Left hindlimb (tissue), 1 donor: Measurements from ENCODE around the gene ARHGEF1.
"Not testable (repeated sequence)": the region's sequence is repeated elsewhere in the genome, so short reads cannot be mapped to it uniquely, and the experiment has no call there.

Experiments used
- DNase-seq: peaks from one replicate; pipeline ENCODE4 v3.0.0-alpha.2; 2018

ARHGEF1 gene

GRCh38 chr19:41906916-41907680, 24.1 kb downstream of the ARHGEF1 start:
- no peak for DNase-seq

DNA sequence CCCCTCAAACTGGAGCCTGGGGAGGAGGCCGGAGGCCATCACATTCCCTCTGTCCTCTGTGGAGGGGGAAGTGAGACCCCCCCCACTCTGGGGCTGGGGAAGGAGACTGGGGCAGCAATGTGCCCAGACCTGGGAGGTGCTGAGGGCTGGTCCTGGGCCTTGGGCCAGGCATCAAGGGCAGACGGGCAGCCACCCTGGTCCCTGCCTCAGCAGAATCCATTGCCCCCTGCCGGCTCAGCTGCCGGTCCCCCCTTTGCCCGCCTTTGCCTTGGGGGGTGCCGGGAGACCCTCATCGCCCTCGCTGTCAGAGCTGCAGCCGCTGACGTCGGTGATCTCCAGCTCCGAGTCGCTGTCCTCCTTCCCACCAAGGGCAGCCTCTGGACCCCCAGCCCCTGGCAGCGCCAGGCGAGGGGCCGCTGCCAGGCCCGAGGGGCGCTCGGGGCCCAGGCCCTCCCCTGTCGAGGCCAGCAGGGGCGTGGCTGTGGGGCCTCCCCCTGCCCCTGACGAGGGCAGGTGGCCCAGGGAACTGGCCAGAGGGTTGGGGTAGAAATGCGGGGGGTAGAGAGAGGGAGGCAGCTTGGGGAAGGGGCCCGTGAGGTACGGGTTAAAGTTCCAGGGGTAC, 25.1 kb downstream of the ARHGEF1 start:
- no peak for DNase-seq

GRCh38 chr19:41908724-41909464, 25.9 kb downstream of the ARHGEF1 start:
- DNase-seq: no peak

GRCh38 chr19:41909706-41910105, 26.7 kb downstream of the ARHGEF1 start:
- no peak for DNase-seq

- no peak for DNase-seq
Measured at GRCh38 chr19:41910240-41910991, 27.4 kb downstream of the ARHGEF1 start.

DNA sequence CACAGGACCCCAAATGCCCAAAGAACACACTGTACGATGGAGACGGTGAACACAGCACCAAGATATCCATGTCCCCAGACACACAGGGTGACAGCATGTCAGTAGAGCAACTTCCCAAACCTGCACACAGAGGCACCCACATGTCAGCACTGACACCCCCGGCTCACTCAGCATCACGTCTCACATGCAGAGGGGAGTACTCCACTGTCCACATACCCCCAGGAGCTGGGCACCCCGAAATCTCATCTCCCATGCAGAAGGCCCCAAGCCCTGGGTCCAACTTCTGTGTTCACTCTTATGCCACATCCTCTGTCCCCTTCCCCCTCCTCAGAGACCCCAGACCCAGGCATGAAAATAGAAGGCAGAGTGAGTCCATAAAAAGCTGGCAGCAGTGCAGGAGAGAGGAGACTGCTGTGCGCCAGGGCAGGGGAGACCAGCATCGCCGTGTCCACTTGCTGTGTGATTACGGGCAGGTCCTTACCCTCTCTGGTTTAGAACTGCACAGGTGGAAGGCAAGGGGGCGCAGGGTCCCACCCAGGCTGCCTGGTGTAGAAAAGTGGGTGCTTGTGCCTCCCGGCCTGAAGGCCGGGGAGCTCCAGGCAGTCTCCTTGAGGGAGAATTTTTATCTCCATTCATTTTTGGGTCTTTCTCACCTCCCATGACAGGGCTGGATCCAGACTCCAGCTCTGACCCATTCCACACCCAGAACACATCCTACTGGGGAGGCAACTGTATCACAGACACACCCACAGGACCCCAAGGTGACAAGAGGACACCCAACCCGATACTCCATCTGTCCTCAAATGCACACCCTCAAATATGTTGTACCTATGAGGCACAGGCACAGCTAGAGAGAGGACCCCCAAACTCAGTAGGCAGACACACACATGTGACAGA, 28.3 kb downstream of the ARHGEF1 start:
- no peak for DNase-seq

DNA sequence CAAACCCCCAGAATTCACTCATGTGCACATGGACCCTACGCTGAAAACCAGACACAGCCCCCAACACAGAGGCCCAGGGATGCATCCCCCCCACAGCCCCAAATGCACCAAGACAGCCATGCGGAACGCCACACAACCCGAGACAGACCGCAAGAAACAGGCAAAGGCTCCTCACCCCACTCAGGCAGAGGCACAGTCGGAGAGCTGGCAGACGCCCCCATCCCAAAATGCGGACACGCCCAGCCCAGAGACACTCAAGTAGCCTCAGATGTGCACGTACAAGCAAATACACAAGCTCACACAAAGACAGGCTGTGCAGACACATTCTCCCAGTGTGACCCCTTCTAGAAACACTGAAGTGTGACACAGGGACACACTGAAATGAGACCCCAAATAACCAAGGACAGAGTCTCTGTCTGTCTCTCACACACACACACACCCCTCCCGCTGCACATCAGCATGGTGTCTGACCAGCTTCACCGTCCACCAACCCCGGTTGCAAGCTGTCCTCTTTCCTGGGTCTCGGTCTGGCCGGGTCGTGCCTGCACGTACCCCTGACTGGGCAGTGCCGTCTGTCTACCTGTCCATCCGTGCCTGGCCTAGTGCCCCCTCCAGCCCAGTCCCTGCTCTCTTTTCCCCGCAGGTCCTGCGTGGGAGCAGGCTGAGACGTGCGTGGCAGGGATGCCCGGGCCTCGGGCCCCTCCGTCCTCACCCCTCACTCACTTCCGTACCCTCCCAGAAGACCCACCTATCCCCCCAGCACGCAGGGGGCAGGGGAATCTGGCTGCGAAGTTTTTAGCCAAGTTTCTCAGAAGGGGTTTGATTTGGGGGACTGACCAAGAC, 29.1 kb downstream of the ARHGEF1 start:
- no peak for DNase-seq

- DNase-seq: no peak
Measured at GRCh38 chr19:41912899-41913537, 30.0 kb downstream of the ARHGEF1 start.

DNA sequence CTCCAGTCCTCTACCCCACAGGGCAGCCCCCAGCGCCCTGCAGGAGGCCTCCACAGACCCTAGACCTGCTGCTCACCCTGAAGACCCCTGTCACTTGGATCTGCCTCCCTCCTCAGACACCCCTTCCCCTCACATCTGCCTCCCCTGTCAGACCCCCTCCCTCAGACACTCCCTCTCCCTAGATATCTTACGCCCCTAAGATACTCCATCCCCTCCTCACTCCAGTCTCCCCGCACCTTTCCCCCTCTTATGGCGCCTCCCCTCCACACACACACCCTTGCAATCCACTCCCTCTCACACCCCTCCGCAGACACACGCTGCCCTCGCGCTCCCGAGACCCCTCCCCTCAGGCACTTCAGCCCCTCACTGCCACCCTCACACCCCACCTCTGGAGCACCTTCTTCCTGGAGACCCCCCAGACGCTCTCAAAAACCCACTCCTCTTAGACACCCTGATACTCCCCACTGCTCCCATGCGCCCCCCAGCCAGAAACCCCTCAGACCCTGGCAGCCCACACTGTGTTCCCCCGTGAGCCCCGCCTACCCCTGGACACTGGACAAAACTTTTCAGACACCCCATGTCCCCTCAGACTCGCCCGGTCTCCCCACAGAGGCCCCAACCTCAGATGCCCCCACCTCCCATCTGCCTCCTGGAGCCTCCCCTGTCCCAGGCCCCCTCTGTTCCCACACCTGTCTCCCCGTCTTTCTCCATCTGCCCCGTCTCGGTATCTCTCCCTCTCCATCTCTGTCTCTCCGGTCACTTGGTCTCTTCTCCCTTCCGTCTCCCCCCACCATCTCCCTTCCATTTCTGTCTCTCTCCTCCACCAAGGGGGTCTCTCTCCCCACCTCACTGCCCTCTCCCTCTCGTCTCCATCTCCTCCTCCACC, 30.8 kb downstream of the ARHGEF1 start:
- no peak for DNase-seq

- not testable (repeated sequence) for DNase-seq
Measured at GRCh38 chr19:41914424-41914834, 31.4 kb downstream of the ARHGEF1 start.

DNA sequence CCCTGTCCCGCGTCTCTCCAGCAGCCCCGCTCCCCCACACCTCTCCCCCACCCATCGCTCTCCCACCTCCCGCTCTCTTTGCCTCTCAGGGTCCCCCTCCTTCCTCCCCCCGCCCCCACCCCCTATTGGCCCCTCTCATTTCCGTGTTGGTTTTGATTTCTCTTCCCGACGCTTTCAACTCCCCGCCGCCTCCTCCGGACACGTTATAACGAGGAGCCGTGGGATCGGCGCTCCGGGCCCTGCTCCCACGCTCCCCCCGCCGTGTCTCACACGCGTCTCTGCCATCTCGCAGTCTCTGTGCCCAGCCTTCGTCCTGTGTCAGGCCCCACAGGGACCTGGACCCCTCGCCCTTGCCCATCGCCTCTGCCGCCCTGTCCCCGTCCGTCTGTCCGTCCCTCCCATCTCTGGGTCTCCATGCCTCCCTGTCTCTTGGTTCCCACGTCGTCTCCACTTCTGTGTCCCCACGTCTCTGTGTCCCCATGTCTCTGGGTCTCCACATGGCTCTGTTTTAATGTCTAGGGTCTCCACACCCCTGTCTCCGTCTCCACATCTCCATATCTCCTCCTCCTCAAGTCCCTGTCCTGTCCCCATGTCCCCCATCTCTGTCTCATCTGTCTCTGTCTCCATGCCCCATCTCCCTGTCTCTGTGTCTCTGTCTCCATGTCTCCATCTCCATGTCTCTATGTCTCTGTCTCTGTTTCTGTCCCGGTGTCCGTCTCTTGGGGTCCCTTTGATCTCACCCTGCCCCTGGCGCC, 32.2 kb downstream of the ARHGEF1 start:
- DNase-seq: no peak

DNA sequence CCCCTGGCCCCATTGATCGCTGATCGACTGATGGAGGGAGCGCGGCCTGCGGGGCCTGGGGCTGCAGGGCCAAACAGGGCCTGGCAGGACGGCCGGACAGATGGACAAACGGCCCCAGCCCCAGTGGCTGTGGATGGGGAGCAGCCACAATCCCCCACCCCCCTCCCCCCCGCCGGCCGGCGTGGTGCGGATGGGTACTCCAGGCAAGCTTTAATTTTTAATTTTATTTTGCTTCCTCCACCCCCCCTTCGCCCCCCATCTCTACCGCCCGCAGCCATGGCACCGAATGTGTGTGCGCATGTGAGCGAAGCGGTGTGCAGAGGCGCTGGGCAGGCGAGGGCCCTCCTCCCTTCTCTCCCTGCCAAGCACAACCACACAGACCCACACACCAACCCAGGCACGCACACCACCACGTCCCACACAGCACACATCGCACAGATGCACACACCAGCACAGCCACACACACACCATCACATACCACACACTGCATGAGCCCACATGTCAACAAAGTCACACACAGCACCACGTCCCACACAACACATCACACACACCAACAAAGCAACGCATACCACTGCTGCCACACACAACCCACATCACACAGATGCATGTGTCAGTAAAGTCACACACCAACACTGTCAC, 32.9 kb downstream of the ARHGEF1 start:
- DNase-seq: no peak

DNA sequence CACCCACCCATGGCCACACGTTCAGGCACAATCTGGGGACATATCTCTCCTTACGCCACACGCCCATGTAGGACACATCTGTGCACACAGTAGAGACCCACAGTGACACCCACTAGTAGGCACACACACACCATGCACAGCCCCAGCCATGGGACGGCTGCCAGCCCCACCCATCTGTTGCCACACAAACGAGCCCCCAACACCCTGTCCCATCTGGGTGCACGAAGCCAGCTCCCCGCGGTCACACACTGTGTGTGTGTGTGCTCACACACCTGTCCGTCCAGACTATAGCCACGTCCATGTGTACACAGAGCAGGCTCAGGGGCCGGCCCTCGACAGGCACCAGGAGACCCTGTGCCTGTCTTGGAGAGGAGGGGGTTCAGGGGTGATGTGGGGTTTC, 34.7 kb downstream of the ARHGEF1 start:
- DNase-seq: no peak

DNA sequence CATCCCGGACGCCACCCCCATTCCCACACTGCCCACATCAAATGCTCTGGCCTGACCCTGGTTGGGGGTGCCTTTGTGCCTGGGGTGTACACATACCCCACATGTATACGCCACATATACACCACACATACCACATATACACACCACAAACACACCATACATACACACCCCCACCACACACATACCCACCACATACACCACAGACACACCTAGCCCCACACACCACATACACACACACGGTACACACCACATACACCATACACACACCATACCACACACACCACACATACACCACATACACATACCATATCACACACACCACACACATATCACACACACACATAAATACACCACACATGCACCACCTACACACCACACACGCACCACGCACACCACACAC, 35.1 kb downstream of the ARHGEF1 start:
- DNase-seq: no peak

GRCh38 chr19:41918653-41919244, 35.8 kb downstream of the ARHGEF1 start:
- DNase-seq: no peak

DNA sequence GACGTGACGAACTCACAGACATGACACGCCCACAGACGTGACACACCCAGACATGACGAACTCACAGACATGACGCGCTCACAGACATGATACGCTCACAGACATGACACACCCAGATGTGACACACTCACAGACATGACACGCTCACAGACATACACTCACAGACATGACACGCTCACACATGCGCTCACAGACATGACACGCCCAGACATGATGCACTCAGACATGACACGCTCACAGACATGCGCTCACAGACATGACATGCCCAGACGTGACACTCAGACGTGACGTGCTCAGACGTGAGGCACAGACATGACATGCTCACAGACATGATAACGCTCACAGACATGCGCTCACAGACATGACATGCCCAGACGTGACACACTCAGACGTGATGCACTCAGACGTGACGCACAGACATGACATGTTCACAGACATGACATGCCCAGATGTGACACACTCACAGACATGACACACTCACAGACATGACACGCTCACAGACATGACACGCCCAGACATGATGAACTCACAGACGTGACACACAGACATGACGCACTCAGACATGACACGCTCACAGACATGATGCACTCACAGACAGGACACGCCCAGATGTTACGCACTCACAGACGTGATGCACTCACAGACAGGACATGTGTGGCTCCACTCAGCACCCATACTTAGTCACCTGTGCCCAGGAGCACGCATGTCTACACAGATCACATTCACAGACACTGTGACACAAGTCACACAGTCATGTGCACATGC, 37.1 kb downstream of the ARHGEF1 start:
- DNase-seq: no peak
